Stimulated activated CD8-positive, alpha-beta memory T cell treated with anti-CD3 and anti-CD28 coated beads, Interleukin-15, amount 100 ng/mL, for 24 hours (primary cell): Measurements from ENCODE around the gene RETREG1.
"Not testable (repeated sequence)": the region's sequence is repeated elsewhere in the genome, so short reads cannot be mapped to it uniquely, and the experiment has no call there.

Source experiments
- DNase-seq: peaks from one replicate; pipeline ENCODE4 v3.0.0-alpha.2; 2020; ENCODE audit warnings: low read depth

Gene RETREG1

GRCh38 chr5:16450163-16450562 is 166.6 kb downstream of the RETREG1 start:
- no peak for DNase-seq

- DNase-seq = no peak
These were observed 169.8 kb downstream of the RETREG1 start for GRCh38 chr5:16446993-16447392.

GRCh38 chr5:16437977-16438376 is 178.8 kb downstream of the RETREG1 start:
- no peak for DNase-seq

GRCh38 chr5:16436065-16436682 is 180.6 kb downstream of the RETREG1 start:
- DNase-seq = not testable (repeated sequence)

- no peak for DNase-seq
These were observed 185.3 kb downstream of the RETREG1 start for GRCh38 chr5:16431490-16431889.

GRCh38 chr5:16430349-16431089 is 186.3 kb downstream of the RETREG1 start:
- DNase-seq = no peak

GRCh38 chr5:16428359-16428758 is 188.4 kb downstream of the RETREG1 start:
- no peak for DNase-seq

GRCh38 chr5:16427587-16427986 is 189.2 kb downstream of the RETREG1 start:
- no peak for DNase-seq
